DOHH2 (cell line): ENCODE measurements around the gene ZFAND3.

ENCODE experiments used
- H3F3A ChIP-seq: fragments of 200-600 bp; sonication (generic), shearing (Covaris generic); 2 replicates; pipeline ENCODE4 v1.6.0; 2016; ENCODE audit warnings: antibody characterized with exemption, mild to moderate bottlenecking; ENCODE audit not compliant: control insufficient read depth, insufficient read depth
- H3K27ac ChIP-seq: fragments of 200-600 bp; sonication (generic); 2 replicates; pipeline ENCODE4 v1.5.1; 2014; ENCODE audit warnings: low read depth, mild to moderate bottlenecking, low read length, moderate library complexity
- H3K27me3 ChIP-seq: fragments of 200-600 bp; sonication (generic); 2 replicates; pipeline ENCODE4 v1.6.1; 2014; ENCODE audit warnings: mild to moderate bottlenecking, low read length, mixed read lengths; ENCODE audit not compliant: control insufficient read depth
- H3K36me3 ChIP-seq: fragments of 200-600 bp; sonication (generic); 2 replicates; pipeline ENCODE4 v1.6.1; 2014; ENCODE audit warnings: mild to moderate bottlenecking, low read length, moderate library complexity, mixed read lengths; ENCODE audit not compliant: control insufficient read depth
- H3K4me1 ChIP-seq: fragments of 200-600 bp; sonication (generic); 2 replicates; pipeline ENCODE4 v1.6.1; 2014; ENCODE audit warnings: mild to moderate bottlenecking, low read length, mixed read lengths; ENCODE audit not compliant: control insufficient read depth
- H3K4me2 ChIP-seq: fragments of 200-600 bp; sonication (generic); 2 replicates; pipeline ENCODE4 v1.6.0; 2014; ENCODE audit warnings: mild to moderate bottlenecking, low read length, moderate library complexity
- H3K4me3 ChIP-seq: fragments of 200-600 bp; sonication (generic); 2 replicates; pipeline ENCODE4 v1.5.1; 2014; ENCODE audit warnings: mild to moderate bottlenecking, low read length, mixed read lengths
- H3K79me2 ChIP-seq: fragments of 200-600 bp; sonication (generic); 2 replicates; pipeline ENCODE4 v1.6.1; 2014; ENCODE audit warnings: mild to moderate bottlenecking, low read length, mixed read lengths; ENCODE audit not compliant: control insufficient read depth
- H3K9me2 ChIP-seq: fragments of 200-600 bp; sonication (generic); replicated peaks from 2 replicates; pipeline ENCODE4 v1.6.1; 2014; ENCODE audit warnings: mild to moderate bottlenecking, low read length, mixed read lengths; ENCODE audit not compliant: control insufficient read depth
- H3K9me3 ChIP-seq: fragments of 200-600 bp; sonication (generic); 2 replicates; pipeline ENCODE4 v1.6.1; 2014; ENCODE audit warnings: antibody characterized with exemption, low read length, mixed read lengths; ENCODE audit not compliant: control insufficient read depth, insufficient read depth
- H4K20me1 ChIP-seq: fragments of 200-600 bp; sonication (generic); 2 replicates; pipeline ENCODE4 v1.6.0; 2014; ENCODE audit warnings: low read depth, mild to moderate bottlenecking, antibody characterized with exemption, low read length, moderate library complexity; ENCODE audit not compliant: control insufficient read depth, insufficient read depth
- CTCF ChIP-seq: fragments of 200-600 bp; sonication (generic); IDR thresholded peaks from one replicate; pipeline ENCODE4 v1.5.1; 2014; ENCODE audit warnings: antibody characterized with exemption, mild to moderate bottlenecking, low read depth, low read length; ENCODE audit not compliant: poor library complexity, severe bottlenecking
- EZH2phosphoT487 ChIP-seq: fragments of 200-600 bp; sonication (generic); IDR thresholded peaks from 2 replicates; pipeline ENCODE4 v1.6.1; 2017; ENCODE audit warnings: borderline replicate concordance, mild to moderate bottlenecking, antibody characterized with exemption, low read length, moderate library complexity, mixed read lengths

ZFAND3 gene

GRCh38 chr6:37974381-37974780, 154.9 kb downstream of the ZFAND3 start:
- Histone ChIP-seq H3K4me2 (no peak overlapping the region), H3K9me3 (peaks cover 16% of the 10 kb centered on the region), H3K9me2 (no peaks in the 10 kb centered on the region), H4K20me1 (no peaks in the 10 kb centered on the region), H3K4me1 (0 out of 2 replicates have a peak, but pooled peaks cover 3% of the 10 kb centered on the region), H3K27me3 (no peaks in the 10 kb centered on the region), H3K4me3 (no peak overlapping the region), H3K79me2 (peaks cover 13% of the 10 kb centered on the region), H3K36me3 (peaks cover 4% of the 10 kb centered on the region), H3K27ac (no peak overlapping the region), H3F3A (no peaks in the 10 kb centered on the region)
- TF ChIP-seq CTCF (no peak), EZH2phosphoT487 (no peak)

- no peaks in the 10 kb centered on the region for H3K27me3 ChIP-seq
- H3K4me1 ChIP-seq: 0 out of 2 replicates have a peak, but pooled peaks cover 3% of the 10 kb centered on the region
- no peaks in the 10 kb centered on the region for H3F3A ChIP-seq
- no peak overlapping the region for H3K27ac ChIP-seq
- H3K36me3 ChIP-seq: peaks cover 4% of the 10 kb centered on the region
- peaks cover 16% of the 10 kb centered on the region for H3K9me3 ChIP-seq
- TF ChIP-seq EZH2phosphoT487 (no peak), CTCF (no peak)
- H3K4me2 ChIP-seq: no peak overlapping the region
- no peaks in the 10 kb centered on the region for H3K9me2 ChIP-seq
- peaks cover 17% of the 10 kb centered on the region for H3K79me2 ChIP-seq
- H3K4me3 ChIP-seq: no peak overlapping the region
- no peaks in the 10 kb centered on the region for H4K20me1 ChIP-seq
Measured at GRCh38 chr6:37974943-37975342, 155.4 kb downstream of the ZFAND3 start.

GRCh38 chr6:37977715-37978114, 158.2 kb downstream of the ZFAND3 start:
- Histone ChIP-seq H4K20me1 (no peaks in the 10 kb centered on the region), H3K27me3 (no peaks in the 10 kb centered on the region), H3K36me3 (peaks cover 4% of the 10 kb centered on the region), H3K4me1 (peaks cover 15% of the 10 kb centered on the region), H3K9me2 (no peaks in the 10 kb centered on the region), H3K27ac (no peak overlapping the region), H3K79me2 (peaks cover 34% of the 10 kb centered on the region), H3F3A (no peaks in the 10 kb centered on the region), H3K9me3 (peaks cover 16% of the 10 kb centered on the region), H3K4me2 (no peak overlapping the region), H3K4me3 (no peak overlapping the region)
- TF ChIP-seq CTCF: no peak
- TF ChIP-seq EZH2phosphoT487: no peak
